ENCODE results near the gene ADAMTS9.

The ADAMTS9 gene

GRCh38 chr3:64634417-64634816 lies 53.4 kb downstream of the ADAMTS9 start:
- H3K4ac ChIP-seq (ENCODE audit: low read depth in 1 of 2, low read length in 2 of 2), result no peak overlapping the region
- DNase-seq, result no peak
- H3K79me1 ChIP-seq (replicated peaks; ENCODE audit: low read length, poor library complexity, severe bottlenecking), result no peaks in the 10 kb centered on the region
- no peak overlapping the region for H3K23ac ChIP-seq (ENCODE audit: low read length in 2 of 2)
- H4K8ac ChIP-seq (ENCODE audit: low read length), result no peak overlapping the region
- no peak overlapping the region for H3K4me3 ChIP-seq (ENCODE audit: insufficient read depth in 1 of 2, low read depth in 1 of 2, low read length in 2 of 2)
- H4K91ac ChIP-seq (ENCODE audit: low read length), result no peak overlapping the region
- no peak overlapping the region for H3K18ac ChIP-seq (ENCODE audit: low read depth in 1 of 2, low read length in 2 of 2)
- H3K27ac ChIP-seq (ENCODE audit: low read length, poor library complexity, severe bottlenecking), result no peak overlapping the region
- no peak overlapping the region for H2AK5ac ChIP-seq (ENCODE audit: low read length, severe bottlenecking)
- H3K14ac ChIP-seq (ENCODE audit: low read length in 2 of 2), result no peak overlapping the region
- peaks cover 0 to 8% of the 10 kb centered on the region in 2 experiments for H3K36me3 ChIP-seq (ENCODE audit: control insufficient read depth in 1 of 2, insufficient read depth in 2 of 2, low read depth in 1 of 2, low read length in 2 of 2)
- no peak overlapping the region for H2BK12ac ChIP-seq (ENCODE audit: low read length in 2 of 2)
- 89% methylated on average over 6 of the region's 6 CpGs for WGBS
- no peak overlapping the region for H3K9ac ChIP-seq (ENCODE audit: low read length)
- no peaks in the 10 kb centered on the region for H3K9me3 ChIP-seq (ENCODE audit: control insufficient read depth, low read length)
- no peaks in the 10 kb centered on the region for H3K4me1 ChIP-seq (ENCODE audit: control insufficient read depth, insufficient read depth, low read depth, low read length)
- no peak overlapping the region for H2BK120ac ChIP-seq (ENCODE audit: low read depth, low read length)
- H2AFZ ChIP-seq (ENCODE audit: low read depth, low read length), result no peak overlapping the region
- no peak overlapping the region for H2BK5ac ChIP-seq (ENCODE audit: low read depth, low read length, poor library complexity, severe bottlenecking)
- no peaks in the 10 kb centered on the region for H3K27me3 ChIP-seq (ENCODE audit: control insufficient read depth in 1 of 2, insufficient read depth in 1 of 2, low read length in 2 of 2)
- no peak overlapping the region for H3K4me2 ChIP-seq (ENCODE audit: low read length, poor library complexity, severe bottlenecking)
- no peak overlapping the region for H2BK15ac ChIP-seq (ENCODE audit: low read depth, poor library complexity, severe bottlenecking)

- Histone ChIP-seq H3K14ac (ENCODE audit: low read length in 2 of 2) (no peak overlapping the region), H3K4me1 (ENCODE audit: control insufficient read depth, insufficient read depth, low read depth, low read length) (no peaks in the 10 kb centered on the region), H3K18ac (ENCODE audit: low read depth in 1 of 2, low read length in 2 of 2) (no peak overlapping the region), H3K27ac (ENCODE audit: low read length, poor library complexity, severe bottlenecking) (no peak overlapping the region), H3K9ac (ENCODE audit: low read length) (no peak overlapping the region), H3K79me1 (replicated peaks; ENCODE audit: low read length, poor library complexity, severe bottlenecking) (no peaks in the 10 kb centered on the region), H3K27me3 (ENCODE audit: control insufficient read depth in 1 of 2, insufficient read depth in 1 of 2, low read length in 2 of 2) (no peaks in the 10 kb centered on the region), H3K36me3 (ENCODE audit: control insufficient read depth in 1 of 2, insufficient read depth in 2 of 2, low read depth in 1 of 2, low read length in 2 of 2) (peaks cover 0 to 8% of the 10 kb centered on the region in 2 experiments), H3K23ac (ENCODE audit: low read length in 2 of 2) (no peak overlapping the region), H4K91ac (ENCODE audit: low read length) (no peak overlapping the region), H2BK15ac (ENCODE audit: low read depth, poor library complexity, severe bottlenecking) (no peak overlapping the region), H3K4ac (ENCODE audit: low read depth in 1 of 2, low read length in 2 of 2) (no peak overlapping the region), H2BK120ac (ENCODE audit: low read depth, low read length) (no peak overlapping the region), H3K9me3 (ENCODE audit: control insufficient read depth, low read length) (no peaks in the 10 kb centered on the region), H2BK5ac (ENCODE audit: low read depth, low read length, poor library complexity, severe bottlenecking) (no peak overlapping the region), H2AFZ (ENCODE audit: low read depth, low read length) (no peak overlapping the region), H3K4me3 (ENCODE audit: insufficient read depth in 1 of 2, low read depth in 1 of 2, low read length in 2 of 2) (no peak overlapping the region), H4K8ac (ENCODE audit: low read length) (no peak overlapping the region), H2AK5ac (ENCODE audit: low read length, severe bottlenecking) (no peak overlapping the region), H3K4me2 (ENCODE audit: low read length, poor library complexity, severe bottlenecking) (no peak overlapping the region), H2BK12ac (ENCODE audit: low read length in 2 of 2) (no peak overlapping the region)
- DNase-seq, result no peak
- WGBS, result 89% methylated on average over 1 of the region's 1 CpG
Observed at GRCh38 chr3:64631951-64632350, 55.8 kb downstream of the ADAMTS9 start.

- no peaks in the 10 kb centered on the region for H3K9me3 ChIP-seq (ENCODE audit: control insufficient read depth, low read length)
- no peak overlapping the region for H2AFZ ChIP-seq (ENCODE audit: low read depth, low read length)
- no peak overlapping the region for H3K4me2 ChIP-seq (ENCODE audit: low read length, poor library complexity, severe bottlenecking)
- H3K4me3 ChIP-seq (ENCODE audit: insufficient read depth in 1 of 2, low read depth in 1 of 2, low read length in 2 of 2), result no peak overlapping the region
- H2AK5ac ChIP-seq (ENCODE audit: low read length, severe bottlenecking), result no peak overlapping the region
- H3K36me3 ChIP-seq (ENCODE audit: control insufficient read depth in 1 of 2, insufficient read depth in 2 of 2, low read depth in 1 of 2, low read length in 2 of 2), result peaks cover 0 to 2% of the 10 kb centered on the region in 2 experiments
- H2BK120ac ChIP-seq (ENCODE audit: low read depth, low read length), result no peak overlapping the region
- no peak overlapping the region for H3K18ac ChIP-seq (ENCODE audit: low read depth in 1 of 2, low read length in 2 of 2)
- H3K27ac ChIP-seq (ENCODE audit: low read length, poor library complexity, severe bottlenecking), result no peak overlapping the region
- WGBS, result 57% methylated on average over 7 of the region's 7 CpGs
- peak; percentile 85 for DNase-seq
- H3K4me1 ChIP-seq (ENCODE audit: control insufficient read depth, insufficient read depth, low read depth, low read length), result peaks cover 2% of the 10 kb centered on the region
- no peak overlapping the region for H2BK5ac ChIP-seq (ENCODE audit: low read depth, low read length, poor library complexity, severe bottlenecking)
- no peak overlapping the region for H2BK12ac ChIP-seq (ENCODE audit: low read length in 2 of 2)
- H3K27me3 ChIP-seq (ENCODE audit: control insufficient read depth in 1 of 2, insufficient read depth in 1 of 2, low read length in 2 of 2), result no peaks in the 10 kb centered on the region
- H4K8ac ChIP-seq (ENCODE audit: low read length), result no peak overlapping the region
- H3K79me1 ChIP-seq (replicated peaks; ENCODE audit: low read length, poor library complexity, severe bottlenecking), result no peaks in the 10 kb centered on the region
- H4K91ac ChIP-seq (ENCODE audit: low read length), result no peak overlapping the region
- H3K14ac ChIP-seq (ENCODE audit: low read length in 2 of 2), result no peak overlapping the region
- H2BK15ac ChIP-seq (ENCODE audit: low read depth, poor library complexity, severe bottlenecking), result no peak overlapping the region
- H3K4ac ChIP-seq (ENCODE audit: low read depth in 1 of 2, low read length in 2 of 2), result no peak overlapping the region
- no peak overlapping the region for H3K9ac ChIP-seq (ENCODE audit: low read length)
- no peak overlapping the region for H3K23ac ChIP-seq (ENCODE audit: low read length in 2 of 2)
Observed at GRCh38 chr3:64627471-64628321, 60.1 kb downstream of the ADAMTS9 start.

- H3K23ac ChIP-seq (ENCODE audit: low read length in 2 of 2), result no peak overlapping the region
- H4K91ac ChIP-seq (ENCODE audit: low read length), result no peak overlapping the region
- 100% methylated on average over 2 of the region's 5 CpGs for WGBS
- no peak overlapping the region for H3K4me2 ChIP-seq (ENCODE audit: low read length, poor library complexity, severe bottlenecking)
- H3K14ac ChIP-seq (ENCODE audit: low read length in 2 of 2), result no peak overlapping the region
- no peaks in the 10 kb centered on the region for H3K79me1 ChIP-seq (replicated peaks; ENCODE audit: low read length, poor library complexity, severe bottlenecking)
- H2BK15ac ChIP-seq (ENCODE audit: low read depth, poor library complexity, severe bottlenecking), result no peak overlapping the region
- no peak for DNase-seq
- H2BK5ac ChIP-seq (ENCODE audit: low read depth, low read length, poor library complexity, severe bottlenecking), result no peak overlapping the region
- no peak overlapping the region for H2AFZ ChIP-seq (ENCODE audit: low read depth, low read length)
- no peak overlapping the region for H2BK12ac ChIP-seq (ENCODE audit: low read length in 2 of 2)
- H3K9me3 ChIP-seq (ENCODE audit: control insufficient read depth, low read length), result no peaks in the 10 kb centered on the region
- H3K27ac ChIP-seq (ENCODE audit: low read length, poor library complexity, severe bottlenecking), result no peak overlapping the region
- peaks cover 2% of the 10 kb centered on the region for H3K4me1 ChIP-seq (ENCODE audit: control insufficient read depth, insufficient read depth, low read depth, low read length)
- H3K27me3 ChIP-seq (ENCODE audit: control insufficient read depth in 1 of 2, insufficient read depth in 1 of 2, low read length in 2 of 2), result no peaks in the 10 kb centered on the region
- H2BK120ac ChIP-seq (ENCODE audit: low read depth, low read length), result no peak overlapping the region
- H3K18ac ChIP-seq (ENCODE audit: low read depth in 1 of 2, low read length in 2 of 2), result no peak overlapping the region
- H2AK5ac ChIP-seq (ENCODE audit: low read length, severe bottlenecking), result no peak overlapping the region
- no peak overlapping the region for H3K4ac ChIP-seq (ENCODE audit: low read depth in 1 of 2, low read length in 2 of 2)
- H3K9ac ChIP-seq (ENCODE audit: low read length), result no peak overlapping the region
- H3K4me3 ChIP-seq (ENCODE audit: insufficient read depth in 1 of 2, low read depth in 1 of 2, low read length in 2 of 2), result no peak overlapping the region
- H3K36me3 ChIP-seq (ENCODE audit: control insufficient read depth in 1 of 2, insufficient read depth in 2 of 2, low read depth in 1 of 2, low read length in 2 of 2), result peaks cover 0 to 2% of the 10 kb centered on the region in 2 experiments
- no peak overlapping the region for H4K8ac ChIP-seq (ENCODE audit: low read length)
Observed at GRCh38 chr3:64627042-64627441, 60.8 kb downstream of the ADAMTS9 start.
